Measurements from ENCODE around the gene DDHD1. TPM values are rescaled to one million over a fixed set of nuclear protein-coding genes. Genes with fewer than 3 reads are reported as not detected.

DDHD1 gene
- 10 to 100 TPM in 1 of 2 donors, 1 to 10 TPM in 1; 9.3 to 14.7 TPM for total RNA-seq

GRCh38 chr14:53152887-53153701, at the start of gene DDHD1:
DDHD1 (minus strand) TSS chr14:53153323; CDS start chr14:53153098, 225 bp downstream.

Small RNAs within 50 kb of the gene (small RNA-seq; reads per million reads assigned to genes)
- 0 reads per million in 2 donors for gene AL352979.1

Other genes starting within 250 kb of the DDHD1 start
- gene FERMT2, start 202.3 kb downstream of the DDHD1 start, total RNA-seq, result 100 to 1,000 TPM; 126 to 136 TPM

Measured in melanocyte of skin (primary cell).